Natural killer cell treated with Interleukin-12 subunit alpha and Interleukin-12 subunit beta and Interleukin-15 and Interleukin-18, amount 100 ng/mL, for 72 hours (primary cell): ENCODE results near the gene CIDEC. TPM values are rescaled to one million over a fixed set of nuclear protein-coding genes. Genes with fewer than 3 reads are reported as not detected.
"Not testable (repeated sequence)": the region's sequence is repeated elsewhere in the genome, so short reads cannot be mapped to it uniquely, and the experiment has no call there.

Experiments
- ATAC-seq, 2 donors: fragments of 150-1000 bp; cut with Tn5 transposase in 1 of 2; sonication (Bioruptor Pico), chemical (Tn5 transposase) in 1 of 2; 2 replicates each; pipeline ENCODE4 v1.10.0; 2021
- DNase-seq: peaks from one replicate; pipeline ENCODE4 v3.0.0; 2022; ENCODE audit warnings: low spot score
- H3K27ac Mint-ChIP-seq, 2 donors: 1 replicate in 1 of 2; 2 replicates in 1 of 2; pipeline ENCODE4 v1.8.0; 2022; ENCODE audit warnings: mixed read lengths in 2 of 2, mild to moderate bottlenecking in 1 of 2, moderate library complexity in 1 of 2
- H3K27me3 Mint-ChIP-seq, 2 donors: 1 replicate in 1 of 2; 2 replicates in 1 of 2; pipeline ENCODE4 v1.8.0; 2022; ENCODE audit warnings: mixed read lengths in 2 of 2
- H3K36me3 Mint-ChIP-seq: one replicate; pipeline ENCODE4 v1.8.0; 2022; ENCODE audit warnings: mixed read lengths
- H3K4me1 Mint-ChIP-seq, 2 donors: 1 replicate in 1 of 2; 2 replicates in 1 of 2; pipeline ENCODE4 v1.8.0; 2022; ENCODE audit warnings: low read depth in 2 of 2, mixed read lengths in 2 of 2, mild to moderate bottlenecking in 1 of 2
- H3K4me3 Mint-ChIP-seq: one replicate; pipeline ENCODE4 v1.8.0; 2022; ENCODE audit warnings: mixed read lengths
- H3K9me3 Mint-ChIP-seq: 2 replicates; pipeline ENCODE4 v1.8.0; 2022; ENCODE audit warnings: mixed read lengths
- total RNA-seq, 2 donors: library from RNA; stranded (reverse); gene quantifications; one replicate each; pipeline ENCODE4 v1.2.3, GENCODE V29; 2022

CIDEC gene
- total RNA-seq, 2 donors from 2014 or later, result not detected

DNA sequence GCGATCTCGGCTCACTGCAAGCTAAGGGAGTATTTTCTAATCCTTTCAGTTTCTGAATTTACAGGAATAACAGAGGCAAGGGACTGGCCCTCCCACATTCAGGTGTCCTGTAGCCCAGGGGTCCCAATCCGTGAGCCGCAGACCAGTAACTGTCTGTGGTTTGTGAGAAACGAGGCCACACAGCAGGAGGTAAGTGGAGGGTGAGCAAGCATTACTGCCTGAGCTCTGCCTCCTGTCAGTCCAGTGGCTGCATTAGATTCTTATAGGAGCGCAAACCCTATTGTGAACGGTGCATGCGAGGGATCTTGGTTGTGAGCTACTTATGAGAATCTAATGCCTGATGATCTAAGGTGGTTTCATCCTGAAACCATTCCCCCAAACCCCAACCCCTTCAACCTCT, 31.8 kb upstream of the CIDEC start:
- Mint-ChIP-seq H3K9me3 (no peaks in the 10 kb centered on the region), H3K4me1 (peaks cover 15 to 20% of the 10 kb centered on the region in 2 donors), H3K27ac (peak overlapping the region in 1 of 2 donors; percentile 39), H3K27me3 (peaks cover 0 to 3% of the 10 kb centered on the region in 2 donors), H3K4me3 (peak overlapping the region; percentile 24), H3K36me3 (no peaks in the 10 kb centered on the region)
- DNase-seq, result no peak
- no peak for ATAC-seq

DNA sequence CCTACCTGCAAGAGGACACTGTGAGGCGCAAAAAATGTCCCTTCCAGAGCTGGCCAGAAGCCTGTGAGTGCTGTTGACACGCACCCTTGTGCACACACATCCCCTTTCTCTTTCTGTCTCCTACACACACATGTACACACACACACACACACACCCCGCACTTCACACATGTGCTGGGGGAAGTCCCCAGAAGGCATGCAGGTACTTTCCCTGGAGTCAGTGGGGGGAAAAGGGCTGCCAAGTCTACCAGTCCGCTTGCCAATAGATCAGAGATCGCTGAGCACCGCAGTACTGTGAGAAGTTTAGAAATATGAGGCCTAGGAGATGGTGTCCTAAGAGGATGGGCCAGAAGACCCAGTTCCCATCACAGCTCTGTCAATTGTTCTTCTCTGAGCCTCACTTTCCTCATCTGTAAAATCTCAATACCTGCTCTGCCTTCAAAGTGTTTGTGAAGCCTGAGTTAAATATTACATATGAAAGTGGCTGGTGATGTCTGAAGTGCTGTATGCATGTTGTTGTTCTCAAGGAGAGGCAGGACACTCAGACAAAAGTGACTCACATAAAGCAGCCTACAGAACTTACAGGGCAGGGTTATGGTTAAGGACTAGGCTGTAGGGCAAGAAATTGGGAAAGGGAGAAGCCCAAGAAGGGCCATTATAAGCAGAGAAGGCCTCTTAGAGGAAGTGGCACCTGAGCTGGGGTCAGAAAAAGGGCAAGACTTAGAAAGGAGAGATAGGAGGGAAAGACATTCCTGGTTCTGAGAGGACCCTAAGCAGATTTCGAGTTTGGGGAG, 29.4 kb upstream of the CIDEC start:
- peaks cover 11 to 20% of the 10 kb centered on the region in 2 donors for H3K4me1 Mint-ChIP-seq
- ATAC-seq, result peak in 1 of 2 donors; percentile 39

DNA sequence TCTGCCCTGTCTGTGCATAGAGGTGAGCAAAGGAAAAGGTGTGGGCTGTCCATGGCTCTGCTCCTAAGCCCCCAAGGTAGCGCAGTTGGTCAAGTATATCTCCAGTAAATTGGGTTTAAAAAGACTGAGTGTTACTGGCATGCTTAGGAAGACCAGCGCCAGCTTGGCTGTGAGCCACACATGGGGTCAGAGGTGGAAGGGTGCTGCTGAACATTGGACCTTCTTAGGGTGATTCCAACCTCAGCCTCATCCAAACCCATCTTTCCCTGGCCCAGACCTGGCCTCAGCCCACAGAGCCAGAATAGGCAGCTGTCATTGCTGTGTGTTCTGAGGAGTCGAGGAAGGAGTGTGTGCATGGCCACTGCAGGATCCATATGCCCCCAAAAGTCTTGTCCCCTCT, 28.2 kb upstream of the CIDEC start:
- no peaks in the 10 kb centered on the region for H3K9me3 Mint-ChIP-seq
- peak overlapping the region in 1 of 2 donors; percentile 23 for H3K27ac Mint-ChIP-seq
- H3K4me3 Mint-ChIP-seq, result no peak overlapping the region
- H3K27me3 Mint-ChIP-seq, result peaks cover 0 to 3% of the 10 kb centered on the region in 2 donors
- no peak for DNase-seq
- no peaks in the 10 kb centered on the region for H3K36me3 Mint-ChIP-seq
- H3K4me1 Mint-ChIP-seq, result peaks cover 17 to 24% of the 10 kb centered on the region in 2 donors
- ATAC-seq, result no peak

More for the DNA sequence above, 29.4 kb upstream of the CIDEC start:
- Mint-ChIP-seq H3K36me3 (no peaks in the 10 kb centered on the region), H3K27ac (peak overlapping the region in 1 of 2 donors; percentile 1), H3K4me3 (no peak overlapping the region), H3K9me3 (no peaks in the 10 kb centered on the region), H3K27me3 (peaks cover 0 to 3% of the 10 kb centered on the region in 2 donors)
- DNase-seq, result no peak

DNA sequence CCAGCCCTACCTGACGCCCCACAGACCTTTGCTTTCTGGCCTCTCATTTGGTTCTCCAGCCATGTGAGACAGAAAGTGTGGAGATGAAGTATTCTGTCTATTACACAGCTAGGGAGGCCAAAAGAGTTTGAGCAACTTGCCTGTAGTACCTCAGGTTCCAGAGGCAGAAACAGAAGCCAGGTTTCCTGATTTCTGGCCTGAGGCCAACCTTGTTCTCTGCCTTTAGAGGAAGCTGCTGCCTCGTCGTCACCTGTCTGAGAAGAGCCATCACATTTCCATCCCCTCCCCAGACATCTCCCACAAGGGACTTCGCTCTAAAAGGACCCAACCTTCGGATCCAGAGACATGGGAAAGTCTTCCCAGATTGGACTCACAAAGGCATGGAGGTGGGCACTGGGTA, 26.4 kb upstream of the CIDEC start:
- DNase-seq (no peak), ATAC-seq (no peak)
- H3K27ac Mint-ChIP-seq, result no peak overlapping the region
- H3K4me1 Mint-ChIP-seq, result peaks cover 20 to 23% of the 10 kb centered on the region in 2 donors
- no peaks in the 10 kb centered on the region for H3K27me3 Mint-ChIP-seq
- no peaks in the 10 kb centered on the region for H3K36me3 Mint-ChIP-seq
- no peaks in the 10 kb centered on the region for H3K9me3 Mint-ChIP-seq
- no peak overlapping the region for H3K4me3 Mint-ChIP-seq

GRCh38 chr3:9903904-9904303, 23.9 kb upstream of the CIDEC start:
- Mint-ChIP-seq H3K27ac (peak overlapping the region in 1 of 2 donors; percentile 64), H3K27me3 (no peaks in the 10 kb centered on the region), H3K9me3 (no peaks in the 10 kb centered on the region), H3K4me3 (no peak overlapping the region), H3K36me3 (no peaks in the 10 kb centered on the region), H3K4me1 (peaks cover 14 to 16% of the 10 kb centered on the region in 2 donors)
- DNase-seq, result no peak
- no peak for ATAC-seq

GRCh38 chr3:9903238-9903624, 23.2 kb upstream of the CIDEC start:
- Mint-ChIP-seq H3K27me3 (no peaks in the 10 kb centered on the region), H3K27ac (peak overlapping the region in 1 of 2 donors; percentile 64), H3K4me1 (peaks cover 17 to 19% of the 10 kb centered on the region in 2 donors), H3K9me3 (no peaks in the 10 kb centered on the region), H3K36me3 (no peaks in the 10 kb centered on the region), H3K4me3 (peak overlapping the region; percentile 39)
- ATAC-seq (peak in 1 of 2 donors; percentile 36), DNase-seq (no peak)

GRCh38 chr3:9902372-9903237, 22.6 kb upstream of the CIDEC start, which contains the start of gene IL17RE:
TSS of gene IL17RE (plus strand) at chr3:9902848. CDS start at chr3:9902933, 85 bp downstream.
- peak within 1 kb of the TSS in 1 of 2 donors; percentile 64 for H3K27ac Mint-ChIP-seq
- DNase-seq, result no peak
- peak within 1 kb of the TSS; percentile 39 for H3K4me3 Mint-ChIP-seq
- ATAC-seq, result peak; percentile 32 to 52
- H3K4me1 Mint-ChIP-seq, result peaks cover 20 to 22% of the 10 kb centered on the region in 2 donors
- no peaks in the 10 kb centered on the region for H3K36me3 Mint-ChIP-seq
- no peaks in the 10 kb centered on the region for H3K9me3 Mint-ChIP-seq
- H3K27me3 Mint-ChIP-seq, result no peaks in the 10 kb centered on the region

DNA sequence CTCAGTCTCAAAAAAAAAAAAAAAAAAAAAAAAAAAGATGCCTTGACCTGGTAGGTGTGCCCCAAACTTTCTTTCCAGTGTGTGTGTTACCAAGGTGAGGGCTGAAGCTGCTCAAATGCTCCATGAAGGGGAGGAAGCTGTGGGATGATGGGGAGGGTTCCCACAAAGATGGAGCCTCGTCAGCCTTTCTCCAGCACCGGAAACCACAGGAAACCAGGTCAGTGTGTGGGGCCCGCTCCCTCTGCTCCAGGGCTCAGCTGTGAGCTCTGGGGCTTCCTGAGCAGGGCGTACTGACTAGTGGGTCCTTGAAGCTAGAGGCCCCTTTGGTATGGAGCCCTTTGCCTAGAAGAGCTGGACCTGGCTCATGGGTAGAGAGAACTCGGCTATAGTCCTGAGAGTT, 21.9 kb upstream of the CIDEC start:
- no peak for DNase-seq
- peak overlapping the region; percentile 25 for H3K4me3 Mint-ChIP-seq
- H3K4me1 Mint-ChIP-seq, result peaks cover 20 to 22% of the 10 kb centered on the region in 2 donors
- no peaks in the 10 kb centered on the region for H3K27me3 Mint-ChIP-seq
- peak overlapping the region in 1 of 2 donors; percentile 54 for H3K27ac Mint-ChIP-seq
- H3K36me3 Mint-ChIP-seq, result no peaks in the 10 kb centered on the region
- H3K9me3 Mint-ChIP-seq, result no peaks in the 10 kb centered on the region
- peak; percentile 59 to 61 for ATAC-seq

- Mint-ChIP-seq H3K27ac (peak overlapping the region in 1 of 2 donors; percentile 54), H3K4me1 (peaks cover 20 to 23% of the 10 kb centered on the region in 2 donors)
- not testable (repeated sequence) for H3K27me3 Mint-ChIP-seq, ATAC-seq, H3K4me3 Mint-ChIP-seq, H3K9me3 Mint-ChIP-seq, H3K36me3 Mint-ChIP-seq, DNase-seq
Measured at GRCh38 chr3:9900965-9901415, 20.9 kb upstream of the CIDEC start.

DNA sequence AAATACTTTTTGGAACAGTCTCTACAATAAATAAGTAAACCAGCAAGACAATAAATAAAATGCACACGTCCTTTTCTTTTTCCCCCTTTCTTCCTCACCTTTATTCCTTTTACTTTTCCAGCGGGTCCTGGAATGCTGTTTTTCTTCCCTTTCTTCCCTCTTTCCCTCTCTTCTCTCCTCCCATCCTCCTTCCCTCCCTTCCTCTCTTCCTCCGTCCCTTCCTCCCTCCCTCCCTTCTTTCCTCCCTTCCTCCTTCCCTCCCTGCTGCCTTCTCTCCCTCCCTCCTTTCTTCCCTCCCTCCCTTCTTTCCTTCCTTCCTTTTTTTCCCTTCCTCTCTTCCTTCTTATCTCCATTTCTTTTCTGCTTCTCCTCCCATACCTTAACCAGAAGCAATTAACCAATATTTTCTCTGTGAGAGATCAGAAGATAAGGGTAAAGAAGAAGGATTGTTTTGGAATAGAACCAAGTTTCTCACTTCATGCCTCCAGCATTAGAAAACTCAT, 19.3 kb upstream of the CIDEC start:
- no peak overlapping the region for H3K27ac Mint-ChIP-seq
- H3K36me3 Mint-ChIP-seq, result peaks cover 6% of the 10 kb centered on the region
- H3K27me3 Mint-ChIP-seq, result no peaks in the 10 kb centered on the region
- H3K4me3 Mint-ChIP-seq, result no peak overlapping the region
- peaks cover 27 to 32% of the 10 kb centered on the region in 2 donors for H3K4me1 Mint-ChIP-seq
- no peaks in the 10 kb centered on the region for H3K9me3 Mint-ChIP-seq
- DNase-seq, result no peak
- ATAC-seq, result no peak

GRCh38 chr3:9898467-9899241, 18.6 kb upstream of the CIDEC start:
- H3K27ac Mint-ChIP-seq, result peak overlapping the region in 1 of 2 donors; percentile 26
- no peak overlapping the region for H3K4me3 Mint-ChIP-seq

DNA sequence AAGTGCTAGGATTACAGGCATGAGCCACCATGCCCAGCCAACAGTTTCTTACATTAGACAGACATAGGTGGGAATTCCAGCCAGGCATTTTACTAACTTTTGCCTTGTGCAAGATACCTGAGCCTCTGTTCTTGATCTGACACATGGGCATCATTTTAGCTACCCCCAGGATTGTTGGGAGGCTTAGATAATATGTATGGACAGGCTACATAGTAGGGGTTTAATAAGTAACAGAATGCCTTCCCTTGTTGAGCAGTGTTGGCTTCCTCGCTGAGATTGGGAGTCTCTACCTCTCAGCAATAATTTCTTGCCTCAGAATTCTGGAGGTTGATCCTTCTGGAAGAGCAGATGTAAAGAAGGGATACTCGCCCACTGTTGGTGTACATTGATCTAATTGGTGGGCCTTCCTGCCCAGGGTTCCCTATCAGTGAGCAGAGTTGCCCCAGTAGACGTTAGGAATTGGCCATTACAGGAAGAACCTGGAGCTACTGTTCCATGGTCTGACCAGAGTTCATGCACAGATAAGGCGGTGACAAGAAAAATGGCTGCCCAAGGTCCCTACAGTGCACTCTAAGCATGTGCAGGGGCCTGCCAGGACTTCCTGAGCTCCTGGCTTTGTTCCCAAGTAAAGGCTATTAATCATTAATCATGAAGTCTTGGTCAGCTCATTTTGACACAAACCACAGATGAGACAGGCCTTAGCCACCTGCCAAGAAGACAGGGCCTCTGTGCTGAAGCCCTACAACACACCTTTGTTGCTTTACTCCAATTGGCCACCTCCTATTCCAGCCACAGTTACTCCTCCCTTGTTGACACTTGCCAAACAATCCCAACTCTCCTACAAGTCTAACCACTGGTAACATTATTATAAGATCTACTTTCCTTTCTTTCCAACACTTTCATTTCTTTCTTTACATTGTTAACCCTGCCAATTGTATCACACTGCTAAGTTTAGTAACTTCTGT, 17.6 kb upstream of the CIDEC start:
- no peak overlapping the region for H3K4me3 Mint-ChIP-seq
- peak overlapping the region in 1 of 2 donors; percentile 45 for H3K27ac Mint-ChIP-seq
- H3K4me1 Mint-ChIP-seq, result peaks cover 31 to 34% of the 10 kb centered on the region in 2 donors

More at GRCh38 chr3:9898467-9899241, 18.6 kb upstream of the CIDEC start:
- H3K9me3 Mint-ChIP-seq, result no peaks in the 10 kb centered on the region
- peaks cover 33% of the 10 kb centered on the region in 2 donors for H3K4me1 Mint-ChIP-seq
- ATAC-seq (no peak), DNase-seq (no peak)
- H3K27me3 Mint-ChIP-seq, result no peaks in the 10 kb centered on the region
- peaks cover 12% of the 10 kb centered on the region for H3K36me3 Mint-ChIP-seq

More for the DNA sequence above, 17.6 kb upstream of the CIDEC start:
- Mint-ChIP-seq H3K36me3 (peaks cover 18% of the 10 kb centered on the region), H3K27me3 (no peaks in the 10 kb centered on the region), H3K9me3 (no peaks in the 10 kb centered on the region)
- DNase-seq (no peak), ATAC-seq (no peak)
